K562 (cell line): ENCODE measurements around the gene TAF12. TPM values are rescaled to one million over a fixed set of nuclear protein-coding genes. Genes with fewer than 3 reads are reported as not detected.
"Not testable (repeated sequence)": the region's sequence is repeated elsewhere in the genome, so short reads cannot be mapped to it uniquely, and the experiment has no call there.

Experiments used
- ATAC-seq: fragments of 200-7000 bp; cut with Tn5 transposase; 3 replicates; pipeline ENCODE4 v1.9.1; 2020; ENCODE audit warnings: moderate library complexity
- BruUV-seq: library from RNA; stranded (reverse); fragments of 400-500 nt; replicated peaks from 2 replicates; lab custom pipeline; 2021; lab: Mats Ljungman, UMichigan
- CTCF ChIA-PET: fragments of 300-600 bp; formaldehyde crosslinking; extraction: SDS; loops from one replicate; lab custom pipeline; 2021; ENCODE audit warnings: low intra/inter-chr PET ratio; lab: Yijun Ruan, JAX
- POLR2A ChIA-PET: fragments of 300-600, 350-650 bp; sonication (Branson Sonifier 250); formaldehyde crosslinking; extraction: SDS; loops from one replicate; lab custom pipeline; 2021; ENCODE audit warnings: antibody characterized with exemption, inconsistent platforms; lab: Yijun Ruan, JAX
- DNase-seq, 4 experiments: peaks; one replicate each; pipeline versions ENCODE4 v3.0.0 to v3.0.0-alpha.2; 2011 to 2018; ENCODE audit warnings: low spot score in 3 of 4, mixed read lengths in 3 of 4; ENCODE audit errors: extremely low read depth in 1 of 4
- FAIRE-seq: peaks from 2 replicates; lab custom pipeline; 2011; peaks lifted over from hg19 to GRCh38; lab: Jason Lieb, UNC
- H2AFZ ChIP-seq: 2 replicates; pipeline ENCODE4 v1.6.0; 2011; ENCODE audit warnings: low read depth, low read length, control low read depth, inconsistent platforms
- H3K27ac ChIP-seq: fragments of 200-600 bp; 3 replicates; pipeline ENCODE4 v1.8.0; 2011; ENCODE audit warnings: low read depth, mild to moderate bottlenecking, control low read depth, inconsistent platforms, low read length, moderate library complexity, mixed read lengths; ENCODE audit errors: extremely low read depth
- H3K27me3 ChIP-seq, 2 experiments: fragments of 300-600 bp in 1 of 2; 2 replicates in 1 of 2; 3 replicates in 1 of 2; pipeline versions ENCODE4 v1.6.0 to v1.8.0; 2011; ENCODE audit warnings: inconsistent platforms in 2 of 2, low read length in 2 of 2, mild to moderate bottlenecking in 1 of 2, mixed read lengths in 1 of 2, moderate library complexity in 1 of 2; ENCODE audit not compliant: control insufficient read depth in 2 of 2, insufficient read depth in 2 of 2
- H3K36me3 ChIP-seq: fragments of 300-600 bp; 3 replicates; pipeline ENCODE4 v1.8.0; 2011; ENCODE audit warnings: mild to moderate bottlenecking, low read length, inconsistent platforms; ENCODE audit not compliant: control insufficient read depth, insufficient read depth
- H3K4me1 ChIP-seq, 2 experiments: fragments of 200-600 bp in 1 of 2; replicated peaks in 1 of 2; 2 replicates in 1 of 2; 3 replicates in 1 of 2; pipeline versions ENCODE4 v1.5.1 to v1.8.0; 2011; ENCODE audit warnings: inconsistent platforms in 2 of 2, low read length in 2 of 2, mild to moderate bottlenecking in 1 of 2, mixed read lengths in 1 of 2, moderate library complexity in 1 of 2; ENCODE audit not compliant: control insufficient read depth in 2 of 2, insufficient read depth in 2 of 2
- H3K4me2 ChIP-seq: 2 replicates; pipeline ENCODE4 v1.6.1; 2011; ENCODE audit warnings: low read length, control low read depth, inconsistent platforms, mixed read lengths; ENCODE audit not compliant: insufficient read depth
- H3K4me3 ChIP-seq: fragments of 200-600 bp; sonication (generic), shearing (Covaris generic); 2 replicates; pipeline ENCODE4 v1.5.1; 2016; ENCODE audit warnings: control low read depth, inconsistent platforms
- H3K79me2 ChIP-seq: fragments of 200-600 bp; 3 replicates; pipeline ENCODE4 v1.8.0; 2011; ENCODE audit warnings: low read length, inconsistent platforms; ENCODE audit not compliant: control insufficient read depth, insufficient read depth
- H3K9ac ChIP-seq, 2 experiments: 2 replicates each; pipeline versions ENCODE4 v1.6.0 to v1.6.1; 2011; ENCODE audit warnings: low read depth in 2 of 2, low read length in 2 of 2, control low read depth in 1 of 2, inconsistent platforms in 1 of 2, mild to moderate bottlenecking in 1 of 2, mixed read lengths in 1 of 2; ENCODE audit not compliant: insufficient read depth in 1 of 2
- H3K9me1 ChIP-seq: one replicate; pipeline ENCODE4 v1.6.0; 2011; ENCODE audit warnings: inconsistent platforms, mild to moderate bottlenecking, low read length, moderate library complexity; ENCODE audit not compliant: control insufficient read depth, insufficient read depth
- H3K9me3 ChIP-seq: replicated peaks from 2 replicates; pipeline ENCODE4 v1.5.1; 2011; ENCODE audit warnings: low read depth, low read length, inconsistent platforms; ENCODE audit not compliant: control insufficient read depth, insufficient read depth
- H4K20me1 ChIP-seq: replicated peaks from 2 replicates; pipeline ENCODE4 v1.6.1; 2011; ENCODE audit warnings: low read length, inconsistent platforms, mixed read lengths; ENCODE audit not compliant: control insufficient read depth, insufficient read depth
- KDM5B ChIP-seq: fragments of 200-600 bp; sonication (generic); IDR thresholded peaks from 2 replicates; pipeline ENCODE4 v1.6.1; 2012; ENCODE audit warnings: low read depth, mild to moderate bottlenecking, moderate library complexity, low read length, control low read depth, inconsistent platforms; ENCODE audit not compliant: insufficient replicate concordance
- VEZF1 ChIP-seq: fragments of 200-800 bp; sonication (Bioruptor generic); IDR thresholded peaks from 2 replicates; pipeline ENCODE4 v1.6.1; 2017; ENCODE audit warnings: missing genetic modification characterization, missing compliant biosample characterization
- ZNF511 ChIP-seq: sonication (generic); formaldehyde crosslinking; IDR thresholded peaks from 2 replicates; pipeline ENCODE4 v1.8.0; 2022; ENCODE audit warnings: mild to moderate bottlenecking, missing genetic modification reagents
- WGBS: fragments of 100-300 bp; shearing (Covaris generic); methylation state at CpG from one replicate; pipeline ENCODE4 v1.1.6; 2016; ENCODE audit warnings: low coverage, mixed read lengths; ENCODE audit not compliant: insufficient coverage; ENCODE audit errors: missing lambda C conversion rate; 5-methylcytosine and 5-hydroxymethylcytosine counted together
- in situ Hi-C: fragments of 300-500 bp; cut with MboI; formaldehyde crosslinking; loops from 4 replicates; pipeline ENCODE4 v1.15.0; 2018; ENCODE audit warnings: inconsistent platforms, mixed read lengths
- intact Hi-C: fragments of 100-400 bp; cut with micrococcal nuclease; formaldehyde crosslinking; loops from 2 replicates; pipeline ENCODE4 v1.14.2; 2022
- polyA plus RNA-seq, 8 experiments: library from polyadenylated mRNA; depleted of rRNA in 4 of 8; stranded (reverse) in 5 of 8; unstranded in 3 of 8; fragments of >200 nt; fragmentation: Nextera tagmentation in 2 of 8; fragmentation: Illumina TruSeq in 1 of 8; extraction: Ambion mirVana in 2 of 8; extraction: Trizol in 1 of 8; gene quantifications; 2 replicates each; pipeline versions ENCODE4 v1.2.1 to v1.2.3, GENCODE V29; 2011 to 2014; ENCODE audit warnings: inconsistent platforms in 1 of 8, missing spikeins in 1 of 8
- total RNA-seq, 7 experiments: library from RNA; depleted of rRNA in 6 of 7; stranded (reverse); fragments of >200 nt in 6 of 7; fragmentation: Illumina TruSeq in 2 of 7; extraction: Trizol in 2 of 7; gene quantifications; 2 replicates each; pipeline versions ENCODE4 v1.2.1 to v1.2.3, GENCODE V29; 2011 to 2021; ENCODE audit warnings: low replicate concordance in 1 of 7

Gene TAF12
- total and polyA plus RNA-seq, 9 of the 15 experiments (the other 6 are each of a cell fraction or from before 2014, with no cell fraction given), result 31.6 to 89.0 (median 50.5) TPM

- peaks cover 11% of the 10 kb centered on the region for H4K20me1 ChIP-seq
- H3K79me2 ChIP-seq, result no peaks in the 10 kb centered on the region
- no peak for FAIRE-seq
- BruUV-seq, result no TSS peak
- in situ Hi-C loops (no loop called here), intact Hi-C loops (no loop called here)
- peak within 1 kb of the TSS in 1 of 2 experiments; percentile 40; a peak in 1 of 4 replicates for H3K9ac ChIP-seq
- H2AFZ ChIP-seq, result no peak within 1 kb of the TSS
- ChIA-PET CTCF (no interaction called here), POLR2A (interaction anchor here (0.6 to 1.0 kb wide), 3 partner anchors 10 to 148 kb away, joined by 3 to 6 read pairs (median 3); no protein-coding TSS in a partner anchor)
- peaks cover 5 to 6% of the 10 kb centered on the region in 2 experiments; a peak in 3 of 5 replicates for H3K27me3 ChIP-seq
- H3K9me3 ChIP-seq, result no peaks in the 10 kb centered on the region
- H3K4me2 ChIP-seq, result no peak within 1 kb of the TSS
- no peaks in the 10 kb centered on the region for H3K36me3 ChIP-seq
- 11% methylated on average over 13 of the region's 13 CpGs for WGBS
- H3K9me1 ChIP-seq, result no peaks in the 10 kb centered on the region
- H3K27ac ChIP-seq, result no peak within 1 kb of the TSS
- H3K4me1 ChIP-seq, result peaks cover 4 to 13% of the 10 kb centered on the region in 2 experiments
- ATAC-seq, result peak; percentile 33
- no peak within 1 kb of the TSS for H3K4me3 ChIP-seq
- TF ChIP-seq KDM5B, result peak; percentile 46
- TF ChIP-seq VEZF1 (CRISPR knock-in tag), result peak; percentile 53; the same call in 1 of the 2 replicates
- TF ChIP-seq ZNF511, result no peak
- peak; percentile 19 to 84 (median 62) for DNase-seq
Measured at GRCh38 chr1:28591708-28592320, 51.1 kb downstream of the TAF12 start, which contains the start of gene RAB42. Gene RAB42, plus strand, starts transcription at chr1:28592265. Its CDS starts 247 bp downstream, at chr1:28592512.

GRCh38 chr1:28586585-28587391, 56.1 kb downstream of the TAF12 start:
- FAIRE-seq, H3K4me2 ChIP-seq, H2AFZ ChIP-seq, H3K9ac ChIP-seq, DNase-seq, CTCF ChIA-PET, intact Hi-C loops, ATAC-seq, H3K27ac ChIP-seq, H3K9me1 ChIP-seq, BruUV-seq, in situ Hi-C loops, H3K4me3 ChIP-seq, H3K36me3 ChIP-seq, H3K27me3 ChIP-seq, H4K20me1 ChIP-seq, H3K79me2 ChIP-seq, H3K9me3 ChIP-seq: not testable (repeated sequence)
- 71% methylated on average over 18 of the region's 19 CpGs for WGBS
- H3K4me1 ChIP-seq, result peaks cover 9 to 15% of the 10 kb centered on the region in 2 experiments
- POLR2A ChIA-PET, result interaction anchor here (4.2 kb wide), 1 partner anchor 6 kb away, joined by 50 read pairs; no protein-coding TSS in a partner anchor
